ENCODE data around the gene FCHSD2.

GRCh38 chr11:73003088-73003487 is 139.0 kb downstream of the FCHSD2 start:
- TF ChIP-seq CTCF (IDR thresholded peaks at IDR 0.05 in 8 of 11, conservative IDR thresholded peaks at IDR 0.05 in 3 of 11) (no peak), POLR2A (IDR thresholded peaks at IDR 0.05) (no peak), POLR2AphosphoS5 (IDR thresholded peaks at IDR 0.05) (no peak)
